ENCODE data around the gene MFSD6. TPM values are rescaled to one million over a fixed set of nuclear protein-coding genes. Genes with fewer than 3 reads are reported as not detected.

The MFSD6 gene
- total and polyA plus RNA-seq, 2 donors (not counting 1 experiment from before 2014, with no cell fraction given), result 31.4 to 50.8 TPM

- Histone ChIP-seq H3K27ac (ENCODE audit: insufficient read depth, low read length) (no peak overlapping the region), H3K4me1 (ENCODE audit: control insufficient read depth, extremely low read depth, insufficient read depth, low read length) (no peaks in the 10 kb centered on the region), H3K4me3 (replicated peaks in 1 of 4; ENCODE audit: control extremely low read depth in 1 of 4, insufficient read depth in 1 of 4, low read depth in 3 of 4, low read length in 4 of 4) (no peak overlapping the region), H3K9me3 (ENCODE audit: control insufficient read depth, insufficient read depth, low read depth, low read length) (no peaks in the 10 kb centered on the region), H3K4me2 (ENCODE audit: extremely low read depth, insufficient read depth, low read length) (no peak overlapping the region), H2AFZ (ENCODE audit: low read length) (no peak overlapping the region), H4K20me1 (ENCODE audit: control insufficient read depth, extremely low read depth, insufficient read depth, low read length) (no peaks in the 10 kb centered on the region), H3K79me2 (ENCODE audit: control insufficient read depth, insufficient read depth, low read length) (no peaks in the 10 kb centered on the region), H3K36me3 (ENCODE audit: control insufficient read depth, insufficient read depth, low read length) (no peaks in the 10 kb centered on the region), H3K27me3 (ENCODE audit: control insufficient read depth, insufficient read depth, low read length) (no peaks in the 10 kb centered on the region), H3K9ac (ENCODE audit: insufficient read depth, low read length) (no peak overlapping the region)
- DNase-seq (ENCODE audit: low read depth in 2 of 2), result no peak
- TF ChIP-seq CTCF (conservative IDR thresholded peaks at IDR 0.05 in 1 of 2, IDR thresholded peaks at IDR 0.05 in 1 of 2; ENCODE audit: low read depth in 1 of 2, low read length in 2 of 2) (no peak), EZH2 (IDR thresholded peaks at IDR 0.05; ENCODE audit: low read length, missing control alignments) (no peak)
Observed at GRCh38 chr2:190365499-190366204, 42.5 kb upstream of the MFSD6 start.

GRCh38 chr2:190366248-190366753 lies 41.9 kb upstream of the MFSD6 start:
- H3K36me3 ChIP-seq (ENCODE audit: control insufficient read depth, insufficient read depth, low read length), result no peaks in the 10 kb centered on the region
- no peak overlapping the region for H3K4me3 ChIP-seq (replicated peaks in 1 of 4; ENCODE audit: control extremely low read depth in 1 of 4, insufficient read depth in 1 of 4, low read depth in 3 of 4, low read length in 4 of 4)
- no peak overlapping the region for H3K27ac ChIP-seq (ENCODE audit: insufficient read depth, low read length)
- H3K27me3 ChIP-seq (ENCODE audit: control insufficient read depth, insufficient read depth, low read length), result no peaks in the 10 kb centered on the region
- no peak for TF ChIP-seq CTCF (conservative IDR thresholded peaks at IDR 0.05 in 1 of 2, IDR thresholded peaks at IDR 0.05 in 1 of 2; ENCODE audit: low read depth in 1 of 2, low read length in 2 of 2)
- no peak for TF ChIP-seq EZH2 (IDR thresholded peaks at IDR 0.05; ENCODE audit: low read length, missing control alignments)
- H3K9me3 ChIP-seq (ENCODE audit: control insufficient read depth, insufficient read depth, low read depth, low read length), result no peaks in the 10 kb centered on the region
- no peaks in the 10 kb centered on the region for H3K4me1 ChIP-seq (ENCODE audit: control insufficient read depth, extremely low read depth, insufficient read depth, low read length)
- no peaks in the 10 kb centered on the region for H3K79me2 ChIP-seq (ENCODE audit: control insufficient read depth, insufficient read depth, low read length)
- DNase-seq (ENCODE audit: low read depth in 2 of 2), result no peak
- no peak overlapping the region for H2AFZ ChIP-seq (ENCODE audit: low read length)
- no peak overlapping the region for H3K9ac ChIP-seq (ENCODE audit: insufficient read depth, low read length)
- no peaks in the 10 kb centered on the region for H4K20me1 ChIP-seq (ENCODE audit: control insufficient read depth, extremely low read depth, insufficient read depth, low read length)
- H3K4me2 ChIP-seq (ENCODE audit: extremely low read depth, insufficient read depth, low read length), result no peak overlapping the region

GRCh38 chr2:190367091-190367490 lies 41.1 kb upstream of the MFSD6 start:
- H3K4me2 ChIP-seq (ENCODE audit: extremely low read depth, insufficient read depth, low read length), result no peak overlapping the region

More at GRCh38 chr2:190367091-190367490, 41.1 kb upstream of the MFSD6 start:
- TF ChIP-seq EZH2 (IDR thresholded peaks at IDR 0.05; ENCODE audit: low read length, missing control alignments) (no peak), CTCF (conservative IDR thresholded peaks at IDR 0.05 in 1 of 2, IDR thresholded peaks at IDR 0.05 in 1 of 2; ENCODE audit: low read depth in 1 of 2, low read length in 2 of 2) (no peak)
- Histone ChIP-seq H3K4me1 (ENCODE audit: control insufficient read depth, extremely low read depth, insufficient read depth, low read length) (no peaks in the 10 kb centered on the region), H3K36me3 (ENCODE audit: control insufficient read depth, insufficient read depth, low read length) (no peaks in the 10 kb centered on the region), H3K9ac (ENCODE audit: insufficient read depth, low read length) (no peak overlapping the region), H3K79me2 (ENCODE audit: control insufficient read depth, insufficient read depth, low read length) (no peaks in the 10 kb centered on the region), H2AFZ (ENCODE audit: low read length) (no peak overlapping the region), H3K27me3 (ENCODE audit: control insufficient read depth, insufficient read depth, low read length) (no peaks in the 10 kb centered on the region), H3K27ac (ENCODE audit: insufficient read depth, low read length) (no peak overlapping the region), H3K4me3 (replicated peaks in 1 of 4; ENCODE audit: control extremely low read depth in 1 of 4, insufficient read depth in 1 of 4, low read depth in 3 of 4, low read length in 4 of 4) (no peak overlapping the region), H4K20me1 (ENCODE audit: control insufficient read depth, extremely low read depth, insufficient read depth, low read length) (no peaks in the 10 kb centered on the region), H3K9me3 (ENCODE audit: control insufficient read depth, insufficient read depth, low read depth, low read length) (no peaks in the 10 kb centered on the region)
- no peak for DNase-seq (ENCODE audit: low read depth in 2 of 2)
